Mammary epithelial cell (primary cell): Measurements from ENCODE around the gene PCSK6.

ENCODE experiments used
- EZH2 ChIP-seq: IDR thresholded peaks from 2 replicates; pipeline ENCODE4 v1.6.1; 2012; ENCODE audit warnings: low read length, inconsistent platforms, borderline replicate concordance
- TF ChIP-seq, protein P1 (sequence below), 2 donors: IDR thresholded peaks in 1 of 2; conservative IDR thresholded peaks in 1 of 2; 2 replicates each; pipeline ENCODE4 v1.5.1; 2011 to 2012; ENCODE audit warnings: inconsistent platforms in 2 of 2, low read length in 2 of 2, mild to moderate bottlenecking in 2 of 2, control low read depth in 1 of 2, low read depth in 1 of 2; ENCODE audit not compliant: insufficient read depth in 1 of 2; ENCODE audit errors: extremely low read depth in 1 of 2

DNA sequence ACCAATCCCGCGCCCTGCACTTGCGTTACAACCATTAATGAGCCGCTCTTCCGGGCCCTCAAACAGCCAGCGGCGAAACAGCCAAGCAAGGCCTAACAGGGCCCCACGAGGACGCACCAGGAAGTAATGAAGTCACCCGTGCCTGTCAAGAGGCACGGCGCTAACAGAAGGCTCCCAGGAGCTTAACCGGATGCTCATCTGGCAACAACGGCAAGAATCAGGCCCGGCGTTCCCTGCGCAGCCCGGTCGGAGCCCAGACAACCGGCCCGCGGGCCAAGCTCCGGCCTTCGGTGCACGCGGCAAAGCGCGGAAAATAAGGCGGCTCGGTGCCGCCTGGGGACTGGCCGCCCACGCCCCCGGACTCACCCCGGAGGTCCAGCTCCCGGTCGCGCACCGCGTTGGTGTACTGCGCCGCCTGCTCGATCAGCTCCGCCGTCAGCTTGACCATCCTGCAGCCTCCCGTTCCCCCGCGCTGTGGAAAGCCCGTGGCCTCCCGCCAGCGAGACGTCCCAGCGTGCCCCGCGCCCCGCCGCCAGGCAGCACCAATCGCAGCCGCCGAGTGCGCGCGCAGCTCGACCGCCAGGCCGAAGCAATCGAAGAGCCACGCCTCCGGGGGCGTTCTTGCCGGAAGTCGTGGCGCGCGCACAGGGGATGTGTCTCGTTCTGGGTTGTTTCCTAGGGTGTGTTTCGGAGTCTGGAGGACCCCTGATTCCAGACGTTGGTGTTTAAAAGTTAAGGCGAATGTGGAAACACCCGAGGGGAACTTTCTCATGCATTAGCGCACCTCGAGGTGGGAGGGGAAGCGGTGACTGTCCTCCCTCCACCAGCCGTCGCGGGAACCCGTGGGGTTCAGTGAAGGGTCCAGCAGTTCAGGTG lies 194.5 kb downstream of the PCSK6 start, which contains the start of gene SNRPA1:
- TF ChIP-seq, protein P1, sequence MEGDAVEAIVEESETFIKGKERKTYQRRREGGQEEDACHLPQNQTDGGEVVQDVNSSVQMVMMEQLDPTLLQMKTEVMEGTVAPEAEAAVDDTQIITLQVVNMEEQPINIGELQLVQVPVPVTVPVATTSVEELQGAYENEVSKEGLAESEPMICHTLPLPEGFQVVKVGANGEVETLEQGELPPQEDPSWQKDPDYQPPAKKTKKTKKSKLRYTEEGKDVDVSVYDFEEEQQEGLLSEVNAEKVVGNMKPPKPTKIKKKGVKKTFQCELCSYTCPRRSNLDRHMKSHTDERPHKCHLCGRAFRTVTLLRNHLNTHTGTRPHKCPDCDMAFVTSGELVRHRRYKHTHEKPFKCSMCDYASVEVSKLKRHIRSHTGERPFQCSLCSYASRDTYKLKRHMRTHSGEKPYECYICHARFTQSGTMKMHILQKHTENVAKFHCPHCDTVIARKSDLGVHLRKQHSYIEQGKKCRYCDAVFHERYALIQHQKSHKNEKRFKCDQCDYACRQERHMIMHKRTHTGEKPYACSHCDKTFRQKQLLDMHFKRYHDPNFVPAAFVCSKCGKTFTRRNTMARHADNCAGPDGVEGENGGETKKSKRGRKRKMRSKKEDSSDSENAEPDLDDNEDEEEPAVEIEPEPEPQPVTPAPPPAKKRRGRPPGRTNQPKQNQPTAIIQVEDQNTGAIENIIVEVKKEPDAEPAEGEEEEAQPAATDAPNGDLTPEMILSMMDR (conservative IDR thresholded peaks at IDR 0.05 in 1 of 2, IDR thresholded peaks at IDR 0.05 in 1 of 2; ENCODE audit: extremely low read depth in 1 of 2, insufficient read depth in 1 of 2, low read depth in 1 of 2, low read length in 2 of 2): no peak
- TF ChIP-seq EZH2: no peak
